H9 (cell line): ENCODE data around the gene PGGHG. TPM values are rescaled to one million over a fixed set of nuclear protein-coding genes. Genes with fewer than 3 reads are reported as not detected.

Experiments
- DNase-seq: peaks from one replicate; pipeline ENCODE4 v3.0.0-alpha.2; 2017
- H2AFZ ChIP-seq: one replicate; pipeline ENCODE4 v1.6.1; 2013; ENCODE audit warnings: mild to moderate bottlenecking, low read length, control low read depth, moderate library complexity
- H2AK5ac ChIP-seq: 2 replicates; pipeline ENCODE4 v1.6.1; 2013; ENCODE audit warnings: low read length, control low read depth, mixed read lengths; ENCODE audit not compliant: insufficient read length
- H2BK120ac ChIP-seq: one replicate; pipeline ENCODE4 v1.6.1; 2013; ENCODE audit warnings: low read depth, mild to moderate bottlenecking, low read length, control low read depth, inconsistent platforms; ENCODE audit not compliant: poor library complexity, severe bottlenecking
- H2BK12ac ChIP-seq: 2 replicates; pipeline ENCODE4 v1.6.1; 2013; ENCODE audit warnings: low read length, control low read depth, mixed read lengths, low read depth; ENCODE audit not compliant: insufficient read length
- H2BK15ac ChIP-seq: 2 replicates; pipeline ENCODE4 v1.6.1; 2013; ENCODE audit warnings: low read depth, low read length, control low read depth
- H2BK20ac ChIP-seq: one replicate; pipeline ENCODE4 v1.6.1; 2013; ENCODE audit warnings: low read depth, mild to moderate bottlenecking, low read length, control low read depth, inconsistent platforms; ENCODE audit not compliant: poor library complexity, severe bottlenecking
- H2BK5ac ChIP-seq: 2 replicates; pipeline ENCODE4 v1.6.1; 2013; ENCODE audit warnings: low read length, control low read depth, mixed read lengths; ENCODE audit not compliant: insufficient read length
- H3K14ac ChIP-seq: 2 replicates; pipeline ENCODE4 v1.6.1; 2013; ENCODE audit warnings: low read length, control low read depth; ENCODE audit not compliant: insufficient read depth
- H3K18ac ChIP-seq: 2 replicates; pipeline ENCODE4 v1.6.1; 2013; ENCODE audit warnings: low read depth, mild to moderate bottlenecking, mixed read lengths, low read length, control low read depth; ENCODE audit not compliant: insufficient read length
- H3K23ac ChIP-seq: 2 replicates; pipeline ENCODE4 v1.6.1; 2013; ENCODE audit warnings: low read length, control low read depth, mixed read lengths, low read depth; ENCODE audit not compliant: insufficient read length
- H3K23me2 ChIP-seq: 2 replicates; pipeline ENCODE4 v1.6.1; 2013; ENCODE audit warnings: low read depth, mild to moderate bottlenecking, mixed read lengths, low read length, control low read depth; ENCODE audit not compliant: insufficient read length, poor library complexity, severe bottlenecking
- H3K27ac ChIP-seq: 2 replicates; pipeline ENCODE4 v1.5.1; 2013; ENCODE audit warnings: low read length, control low read depth, mixed read lengths, low read depth; ENCODE audit not compliant: insufficient read length
- H3K27me3 ChIP-seq: 2 replicates; pipeline ENCODE4 v1.6.1; 2013; ENCODE audit warnings: low read length, control low read depth, inconsistent platforms; ENCODE audit not compliant: insufficient read depth
- H3K4ac ChIP-seq: 2 replicates; pipeline ENCODE4 v1.6.1; 2013; ENCODE audit warnings: low read depth, mild to moderate bottlenecking, control low read depth, inconsistent platforms, low read length, moderate library complexity
- H3K4me1 ChIP-seq: 2 replicates; pipeline ENCODE4 v1.6.1; 2013; ENCODE audit warnings: low read length, control low read depth, inconsistent platforms; ENCODE audit not compliant: insufficient read depth
- H3K4me2 ChIP-seq: 2 replicates; pipeline ENCODE4 v1.6.1; 2013; ENCODE audit warnings: low read length, control low read depth, mixed read lengths; ENCODE audit not compliant: insufficient read length, insufficient read depth
- H3K56ac ChIP-seq: 2 replicates; pipeline ENCODE4 v1.6.1; 2013; ENCODE audit warnings: low read depth, mild to moderate bottlenecking, mixed read lengths, low read length, control low read depth; ENCODE audit not compliant: insufficient read length
- H3K79me1 ChIP-seq: 2 replicates; pipeline ENCODE4 v1.6.1; 2013; ENCODE audit warnings: low read depth, mild to moderate bottlenecking, moderate library complexity, low read length, control low read depth, inconsistent platforms; ENCODE audit not compliant: insufficient read depth, poor library complexity, severe bottlenecking
- H3K79me2 ChIP-seq: 2 replicates; pipeline ENCODE4 v1.6.1; 2013; ENCODE audit warnings: low read length, control low read depth, inconsistent platforms; ENCODE audit not compliant: insufficient read depth
- H3K9ac ChIP-seq: 2 replicates; pipeline ENCODE4 v1.6.1; 2013; ENCODE audit warnings: low read length, control low read depth, mixed read lengths; ENCODE audit not compliant: insufficient read length; ENCODE audit errors: extremely low read depth
- H3K9me3 ChIP-seq: one replicate; pipeline ENCODE4 v1.6.1; 2013; ENCODE audit warnings: low read depth, low read length, inconsistent platforms; ENCODE audit not compliant: control insufficient read depth
- H3T11ph ChIP-seq: one replicate; pipeline ENCODE4 v1.6.1; 2013; ENCODE audit warnings: mild to moderate bottlenecking, low read length, control low read depth, inconsistent platforms
- H4K20me1 ChIP-seq: one replicate; pipeline ENCODE4 v1.6.1; 2013; ENCODE audit not compliant: control insufficient read depth, insufficient read length, insufficient read depth
- H4K5ac ChIP-seq: 2 replicates; pipeline ENCODE4 v1.6.1; 2013; ENCODE audit warnings: low read depth, mild to moderate bottlenecking, mixed read lengths, low read length, control low read depth; ENCODE audit not compliant: insufficient read length
- H4K8ac ChIP-seq: replicated peaks from 2 replicates; pipeline ENCODE4 v1.6.1; 2013; ENCODE audit warnings: low read length, control low read depth, mixed read lengths, low read depth; ENCODE audit not compliant: insufficient read length
- H4K91ac ChIP-seq: 2 replicates; pipeline ENCODE4 v1.6.1; 2013; ENCODE audit warnings: low read depth, mild to moderate bottlenecking, moderate library complexity, mixed read lengths, low read length, control low read depth; ENCODE audit not compliant: insufficient read length
- H3K27ac Mint-ChIP-seq, 3 experiments: 2 replicates in 2 of 3; 3 replicates in 1 of 3; pipeline ENCODE4 v1.8.0; 2020 to 2021; ENCODE audit warnings: mixed read lengths in 3 of 3, mild to moderate bottlenecking in 1 of 3, moderate library complexity in 1 of 3
- H3K27me3 Mint-ChIP-seq: 2 replicates; pipeline ENCODE4 v1.8.0; 2021; ENCODE audit warnings: low read depth, mild to moderate bottlenecking, moderate library complexity, mixed read lengths
- H3K36me3 Mint-ChIP-seq, 3 experiments: 2 replicates in 2 of 3; 3 replicates in 1 of 3; pipeline ENCODE4 v1.8.0; 2020 to 2021; ENCODE audit warnings: low read depth in 3 of 3, mixed read lengths in 3 of 3; ENCODE audit not compliant: insufficient read depth in 1 of 3
- H3K4me1 Mint-ChIP-seq, 2 experiments: 2 replicates each; pipeline ENCODE4 v1.8.0; 2020; ENCODE audit warnings: mixed read lengths in 2 of 2
- H3K4me3 Mint-ChIP-seq, 2 experiments: 2 replicates in 1 of 2; 3 replicates in 1 of 2; pipeline ENCODE4 v1.8.0; 2020 to 2021; ENCODE audit warnings: mild to moderate bottlenecking in 2 of 2, mixed read lengths in 2 of 2, moderate library complexity in 1 of 2
- H3K9me3 Mint-ChIP-seq, 2 experiments: 2 replicates in 1 of 2; 3 replicates in 1 of 2; pipeline ENCODE4 v1.8.0; 2020; ENCODE audit warnings: mild to moderate bottlenecking in 2 of 2, mixed read lengths in 2 of 2, moderate library complexity in 1 of 2
- CTCF ChIP-seq: fragments of 200-600 bp; sonication (generic); conservative IDR thresholded peaks from 3 replicates; pipeline ENCODE4 v1.8.0; 2021; ENCODE audit warnings: antibody characterized with exemption, mild to moderate bottlenecking
- WGBS: extraction: QIAGEN DNeasy Blood & Tissue Kit; methylation state at CpG from one replicate; pipeline ENCODE4 v1.1.7; 2013; ENCODE audit warnings: missing lambda C conversion rate, low lambda C conversion rate, mixed read lengths; ENCODE audit not compliant: insufficient read length; ENCODE audit errors: extremely low coverage; 5-methylcytosine and 5-hydroxymethylcytosine counted together
- total RNA-seq: library from RNA; stranded (reverse); gene quantifications from 2 replicates; pipeline ENCODE4 v1.2.1, GENCODE V29; 2021

Gene PGGHG
- total RNA-seq, 1 experiment from 2014 or later, result 58.3 TPM

DNA sequence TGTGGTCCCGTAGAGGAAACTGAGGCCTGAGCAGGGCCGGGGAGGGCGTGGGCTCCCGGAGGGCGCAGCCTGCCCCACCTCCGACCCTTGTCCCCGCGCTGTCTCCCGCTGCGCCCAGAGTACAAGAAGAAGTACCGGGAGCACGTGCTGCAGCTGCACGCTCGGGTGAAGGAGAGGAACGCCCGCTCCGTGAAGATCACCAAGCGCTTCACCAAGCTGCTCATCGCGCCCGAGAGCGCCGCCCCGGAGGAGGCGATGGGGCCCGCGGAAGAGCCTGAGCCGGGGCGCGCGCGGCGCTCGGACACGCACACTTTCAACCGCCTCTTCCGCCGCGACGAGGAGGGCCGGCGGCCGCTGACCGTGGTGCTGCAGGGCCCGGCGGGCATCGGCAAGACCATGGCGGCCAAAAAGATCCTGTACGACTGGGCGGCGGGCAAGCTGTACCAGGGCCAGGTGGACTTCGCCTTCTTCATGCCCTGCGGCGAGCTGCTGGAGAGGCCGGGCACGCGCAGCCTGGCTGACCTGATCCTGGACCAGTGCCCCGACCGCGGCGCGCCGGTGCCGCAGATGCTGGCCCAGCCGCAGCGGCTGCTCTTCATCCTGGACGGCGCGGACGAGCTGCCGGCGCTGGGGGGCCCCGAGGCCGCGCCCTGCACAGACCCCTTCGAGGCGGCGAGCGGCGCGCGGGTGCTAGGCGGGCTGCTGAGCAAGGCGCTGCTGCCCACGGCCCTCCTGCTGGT, 8.8 kb upstream of the PGGHG start:
- no peak overlapping the region for H3K27ac Mint-ChIP-seq
- no peak overlapping the region for H3T11ph ChIP-seq
- no peak overlapping the region for H2BK20ac ChIP-seq
- no peaks in the 10 kb centered on the region for H3K23me2 ChIP-seq
- no peak overlapping the region for H3K4me3 Mint-ChIP-seq
- no peak overlapping the region for H2BK5ac ChIP-seq
- no peaks in the 10 kb centered on the region; a peak in 2 of 7 replicates for H3K36me3 Mint-ChIP-seq
- no peak overlapping the region for H3K14ac ChIP-seq
- DNase-seq, result no peak
- no peaks in the 10 kb centered on the region; the same call in 1 of the 2 replicates for H3K27me3 Mint-ChIP-seq
- H4K91ac ChIP-seq, result no peak overlapping the region
- H3K27me3 ChIP-seq, result no peaks in the 10 kb centered on the region
- no peak overlapping the region for H2BK15ac ChIP-seq
- H3K9me3 Mint-ChIP-seq, result peaks cover 2 to 3% of the 10 kb centered on the region in 2 experiments; a peak in 1 of 5 replicates
- H3K4me2 ChIP-seq, result no peak overlapping the region
- no peak overlapping the region for H2BK120ac ChIP-seq
- no peak overlapping the region for H3K18ac ChIP-seq
- no peak overlapping the region for H3K23ac ChIP-seq
- no CpG with 5 or more reads among the region's 85 CpGs for WGBS
- H3K4me1 Mint-ChIP-seq, result peaks cover 29 to 39% of the 10 kb centered on the region in 2 experiments
- H3K4me1 ChIP-seq, result no peaks in the 10 kb centered on the region
- H2BK12ac ChIP-seq, result no peak overlapping the region
- no peaks in the 10 kb centered on the region for H3K79me2 ChIP-seq
- no peak overlapping the region for H3K27ac ChIP-seq
- H4K5ac ChIP-seq, result no peak overlapping the region
- H2AK5ac ChIP-seq, result no peak overlapping the region
- no peaks in the 10 kb centered on the region for H3K79me1 ChIP-seq
- TF ChIP-seq CTCF, result no peak; the same call in 2 of the 3 replicates
- H3K9me3 ChIP-seq, result no peaks in the 10 kb centered on the region
- no peak overlapping the region for H3K56ac ChIP-seq
- H4K8ac ChIP-seq, result no peak overlapping the region
- H3K9ac ChIP-seq, result no peak overlapping the region
- H3K4ac ChIP-seq, result no peak overlapping the region
- no peaks in the 10 kb centered on the region for H4K20me1 ChIP-seq
- H2AFZ ChIP-seq, result no peak overlapping the region
